GM19099 (cell line): ENCODE results near the gene WDR90.

Experiments used
- POLR2A ChIP-seq: IDR thresholded peaks from 3 replicates; pipeline ENCODE4 v1.6.1; 2011; ENCODE audit warnings: low read depth; ENCODE audit not compliant: insufficient read length; ENCODE audit errors: extremely low read depth

The WDR90 gene

DNA sequence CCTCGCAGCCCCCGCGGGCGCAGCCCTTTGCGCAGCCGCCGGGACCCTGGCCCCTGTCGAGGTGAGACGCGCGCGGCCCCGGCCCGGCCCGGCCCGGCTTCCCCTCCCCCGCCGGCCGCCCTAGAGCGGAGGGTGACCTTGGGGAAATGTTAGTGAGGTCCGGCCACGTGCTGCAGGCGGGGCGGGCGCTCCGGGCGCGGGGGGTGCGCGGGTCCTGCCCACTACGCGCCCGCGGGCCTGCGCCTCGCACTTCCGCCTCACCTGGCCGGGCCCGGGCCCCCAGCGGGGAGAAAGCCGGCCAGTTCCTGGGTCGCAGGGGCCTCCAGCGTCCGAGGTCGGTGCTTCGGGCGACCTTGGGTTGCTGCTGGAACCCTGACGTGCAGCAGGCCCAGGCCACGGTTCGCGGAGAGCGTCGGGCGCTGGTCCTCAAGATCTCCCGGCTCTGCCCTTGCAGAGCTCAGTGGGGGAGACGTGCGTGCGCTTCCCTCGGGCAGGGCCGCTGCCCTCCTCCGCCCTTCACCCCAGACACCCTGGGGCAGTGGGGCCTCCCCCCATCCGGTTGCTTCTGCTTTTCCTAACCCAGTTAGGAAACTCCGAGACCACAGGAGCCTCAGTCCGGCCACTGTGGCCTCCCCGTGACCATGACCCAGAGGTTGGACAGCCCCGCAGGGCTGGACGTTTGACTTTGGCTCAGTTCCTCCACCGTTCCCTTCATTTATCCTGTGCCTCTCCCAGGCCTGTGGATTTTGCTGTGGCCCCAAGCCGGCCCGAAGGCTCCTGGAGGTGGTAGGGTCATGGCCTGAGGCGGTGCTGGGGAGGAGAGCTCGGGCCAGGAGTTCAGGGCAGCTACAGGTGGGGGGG is 6.7 kb upstream of the WDR90 start:
- peak; percentile 43 for TF ChIP-seq POLR2A

DNA sequence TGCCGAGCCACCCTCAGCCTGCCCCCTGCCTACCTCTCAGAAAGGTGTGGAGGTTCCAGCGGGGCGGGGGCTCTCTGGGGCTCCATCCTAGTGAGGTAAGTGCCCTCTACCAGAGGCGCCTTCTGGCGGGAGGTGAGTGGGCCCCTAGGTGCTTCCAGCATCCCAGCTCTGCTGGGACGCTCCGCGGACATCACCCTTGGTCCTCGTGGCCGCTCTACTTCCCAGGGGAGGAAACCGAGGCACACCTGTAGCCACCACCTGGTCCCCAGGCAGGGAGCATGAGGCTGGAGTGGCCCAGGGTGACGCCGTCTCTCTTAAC is 6.2 kb upstream of the WDR90 start:
- TF ChIP-seq POLR2A = no peak

DNA sequence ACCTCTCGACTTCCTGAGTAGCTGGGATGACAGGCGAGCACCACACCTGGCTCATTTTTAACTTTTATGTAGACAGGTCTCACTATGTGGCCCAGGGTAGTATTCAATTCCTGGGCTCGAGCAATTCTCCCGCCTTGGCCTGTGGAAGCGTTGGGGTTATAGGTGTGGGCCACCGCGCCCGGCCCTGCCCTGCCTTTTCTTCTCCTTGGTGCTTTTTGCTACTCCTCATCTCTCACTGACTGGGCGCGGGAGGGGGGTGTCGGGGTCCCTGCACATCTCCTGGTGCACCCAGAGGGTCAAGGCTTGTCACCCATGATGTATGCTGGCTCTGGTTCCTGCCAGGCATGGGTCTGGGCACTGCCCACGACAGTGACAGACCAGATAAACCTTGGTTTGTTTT is 4.6 kb upstream of the WDR90 start:
- TF ChIP-seq POLR2A = no peak

DNA sequence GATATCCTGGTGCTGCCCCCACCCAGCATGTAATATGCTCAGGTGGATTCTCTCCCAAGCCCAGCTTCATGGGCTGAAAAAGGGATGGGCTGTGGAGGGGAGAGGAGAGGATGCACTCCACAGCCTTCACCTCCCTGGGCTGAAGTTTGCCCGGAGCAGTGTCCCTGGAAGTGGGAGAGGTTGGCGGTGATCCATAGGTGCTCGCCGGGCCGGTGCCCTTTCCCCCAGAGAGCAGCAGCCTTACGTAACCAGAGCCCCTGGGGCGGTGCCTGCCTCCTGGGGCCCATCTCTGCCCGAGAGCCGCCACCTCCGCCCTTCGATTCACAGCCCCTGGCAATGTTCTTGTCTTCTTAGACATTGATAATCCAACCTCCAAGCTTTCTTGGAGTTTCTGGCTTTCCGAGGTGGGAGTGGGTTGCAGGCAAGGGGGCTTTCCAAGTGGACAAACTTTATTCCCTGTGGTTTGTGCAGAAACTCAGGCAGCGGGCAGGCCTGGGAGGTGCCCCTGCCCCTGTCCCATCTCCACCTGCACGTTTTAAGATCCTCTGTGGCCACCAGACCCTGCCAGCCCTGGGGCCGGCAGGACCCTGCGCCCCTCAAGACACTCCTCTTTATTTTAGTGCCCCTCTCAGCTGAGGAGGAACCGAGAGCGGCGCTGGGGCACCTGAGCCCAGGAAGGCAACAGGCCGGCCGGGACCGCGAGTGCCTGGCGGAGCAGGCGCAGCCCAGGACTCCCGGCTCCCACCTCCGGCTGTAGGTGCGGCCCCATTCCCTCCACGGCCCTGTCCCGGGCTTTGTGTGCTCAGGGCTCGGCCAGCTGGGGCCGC is 3.1 kb upstream of the WDR90 start:
- no peak for TF ChIP-seq POLR2A

DNA sequence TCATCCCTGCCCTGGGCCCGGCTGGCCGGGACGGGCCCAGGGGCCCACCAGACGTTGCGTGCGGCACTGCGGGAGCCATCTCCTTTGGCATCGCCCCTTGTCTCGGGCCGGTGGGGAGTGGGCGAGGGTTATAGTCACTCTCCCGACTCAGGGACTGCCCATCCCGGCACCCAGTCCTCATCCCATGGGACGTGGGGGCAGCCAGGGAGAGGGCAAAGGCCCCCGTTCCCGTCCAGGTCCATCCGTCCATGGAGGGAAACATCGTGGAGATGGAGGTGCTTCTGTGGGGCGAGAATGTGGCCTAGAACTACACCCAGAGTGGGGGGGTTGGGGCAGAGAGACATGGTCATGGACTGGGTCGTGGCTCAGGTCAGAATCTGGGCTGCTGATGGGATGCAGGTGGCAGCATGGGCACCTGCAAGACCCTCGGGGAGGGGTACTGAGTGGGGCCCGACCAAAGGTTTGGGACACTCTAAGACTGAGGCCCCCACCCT is 2.4 kb upstream of the WDR90 start:
- TF ChIP-seq POLR2A = no peak

DNA sequence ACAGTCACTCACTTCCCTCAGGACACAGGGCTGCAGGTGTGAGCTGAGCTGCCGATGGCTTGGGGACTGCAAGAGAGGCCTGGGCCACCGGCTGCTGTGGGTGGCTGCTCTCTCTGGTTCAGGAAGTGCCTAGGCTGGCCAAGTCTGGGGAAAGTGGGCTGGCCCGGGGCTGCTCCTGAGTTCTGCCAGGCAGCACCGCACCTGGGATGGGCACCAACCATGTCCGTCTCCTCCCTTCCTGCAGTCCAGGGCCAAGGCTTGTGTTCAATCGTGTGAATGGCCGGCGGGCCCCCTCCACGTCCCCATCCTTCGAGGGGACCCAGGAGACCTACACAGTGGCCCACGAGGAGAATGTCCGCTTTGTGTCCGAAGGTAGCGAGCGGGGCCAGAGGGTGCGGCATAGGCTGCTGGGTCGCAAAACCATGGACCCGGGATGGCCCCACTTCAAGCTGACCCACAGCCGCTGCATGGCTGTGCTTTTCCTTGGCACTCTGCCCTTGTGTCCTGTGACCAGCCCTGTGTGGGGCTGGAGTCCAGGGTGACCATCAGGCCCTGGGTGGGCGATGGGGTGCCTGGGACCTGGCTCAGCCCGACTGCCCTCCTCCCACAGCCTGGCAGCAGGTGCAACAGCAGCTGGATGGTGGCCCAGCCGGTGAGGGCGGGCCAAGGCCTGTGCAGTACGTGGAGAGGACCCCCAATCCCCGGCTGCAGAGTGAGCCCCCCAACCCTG is 1.8 kb upstream of the WDR90 start:
- TF ChIP-seq POLR2A = peak; percentile 17

DNA sequence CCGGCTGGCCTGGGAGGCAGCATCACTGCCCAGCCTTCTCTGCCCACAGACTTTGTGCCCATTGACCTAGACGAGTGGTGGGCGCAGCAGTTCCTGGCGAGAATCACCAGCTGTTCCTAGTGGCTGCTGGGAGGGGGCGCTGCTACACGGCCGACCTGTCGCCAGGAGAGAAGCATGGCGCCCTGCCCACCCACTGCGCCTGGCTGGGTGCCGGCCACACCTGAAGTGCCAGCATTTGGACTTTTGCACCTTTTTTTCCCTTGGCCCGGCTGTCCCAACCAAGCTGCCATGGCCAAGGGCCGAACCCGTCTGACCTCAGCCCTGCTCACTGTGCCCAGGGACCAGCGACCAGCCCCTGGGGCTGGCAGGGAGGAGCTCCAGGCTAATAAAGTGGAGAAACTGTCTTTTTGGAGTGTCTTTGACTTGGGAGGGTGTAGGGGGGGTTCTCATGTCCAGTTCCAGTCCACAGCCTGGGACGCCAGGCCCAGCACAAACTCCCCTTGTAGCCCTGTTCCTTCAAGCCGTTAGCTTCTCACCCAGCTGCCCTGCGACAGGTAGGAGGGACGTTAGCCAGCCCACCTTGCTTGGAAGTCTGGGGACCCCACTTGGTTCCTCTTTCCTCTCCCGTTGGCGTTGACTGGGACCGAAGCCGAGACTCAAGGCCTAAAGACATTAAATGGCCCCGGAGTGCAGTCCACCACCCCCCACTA is 939 bp upstream of the WDR90 start:
- no peak for TF ChIP-seq POLR2A

DNA sequence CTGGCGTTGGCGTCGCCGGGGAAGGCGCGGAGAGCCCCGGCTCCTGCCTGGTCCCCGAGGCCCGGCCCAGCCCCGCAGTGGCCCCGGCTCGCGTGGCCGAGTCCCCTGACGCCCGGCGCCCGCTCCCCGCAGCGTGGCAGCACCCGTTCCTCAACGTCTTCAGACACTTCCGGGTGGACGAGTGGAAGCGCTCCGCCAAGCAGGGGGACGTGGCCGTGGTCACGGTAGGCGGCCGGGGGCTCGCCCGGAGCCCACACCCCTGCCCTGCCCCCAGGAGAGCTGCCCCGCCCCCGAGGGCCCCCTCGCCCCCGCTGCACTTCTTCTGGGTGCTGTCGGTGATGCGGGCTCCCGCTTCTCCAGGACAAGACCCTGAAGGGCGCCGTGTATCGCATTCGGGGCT is 466 bp downstream of the WDR90 start:
- no peak for TF ChIP-seq POLR2A

DNA sequence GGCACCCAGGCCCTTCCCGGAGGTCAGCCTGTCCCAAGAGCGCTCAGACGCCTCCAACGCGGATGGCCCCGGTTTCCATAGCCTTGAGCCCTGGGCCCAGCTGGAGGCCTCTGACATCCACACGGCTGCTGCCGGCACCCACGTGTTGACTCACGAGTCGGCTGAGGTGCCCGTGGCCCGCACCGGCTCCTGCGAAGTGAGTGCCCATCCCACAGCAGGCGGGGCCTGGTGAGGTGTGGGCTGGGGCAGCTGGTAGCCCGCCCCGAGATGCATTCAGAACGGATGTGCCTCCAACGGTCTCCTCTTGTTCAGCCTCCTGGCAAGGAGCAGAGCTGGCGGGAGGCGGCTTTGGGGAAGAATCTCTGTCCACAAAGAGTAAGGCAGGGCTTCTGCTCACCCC is 2.7 kb downstream of the WDR90 start:
- TF ChIP-seq POLR2A = no peak

DNA sequence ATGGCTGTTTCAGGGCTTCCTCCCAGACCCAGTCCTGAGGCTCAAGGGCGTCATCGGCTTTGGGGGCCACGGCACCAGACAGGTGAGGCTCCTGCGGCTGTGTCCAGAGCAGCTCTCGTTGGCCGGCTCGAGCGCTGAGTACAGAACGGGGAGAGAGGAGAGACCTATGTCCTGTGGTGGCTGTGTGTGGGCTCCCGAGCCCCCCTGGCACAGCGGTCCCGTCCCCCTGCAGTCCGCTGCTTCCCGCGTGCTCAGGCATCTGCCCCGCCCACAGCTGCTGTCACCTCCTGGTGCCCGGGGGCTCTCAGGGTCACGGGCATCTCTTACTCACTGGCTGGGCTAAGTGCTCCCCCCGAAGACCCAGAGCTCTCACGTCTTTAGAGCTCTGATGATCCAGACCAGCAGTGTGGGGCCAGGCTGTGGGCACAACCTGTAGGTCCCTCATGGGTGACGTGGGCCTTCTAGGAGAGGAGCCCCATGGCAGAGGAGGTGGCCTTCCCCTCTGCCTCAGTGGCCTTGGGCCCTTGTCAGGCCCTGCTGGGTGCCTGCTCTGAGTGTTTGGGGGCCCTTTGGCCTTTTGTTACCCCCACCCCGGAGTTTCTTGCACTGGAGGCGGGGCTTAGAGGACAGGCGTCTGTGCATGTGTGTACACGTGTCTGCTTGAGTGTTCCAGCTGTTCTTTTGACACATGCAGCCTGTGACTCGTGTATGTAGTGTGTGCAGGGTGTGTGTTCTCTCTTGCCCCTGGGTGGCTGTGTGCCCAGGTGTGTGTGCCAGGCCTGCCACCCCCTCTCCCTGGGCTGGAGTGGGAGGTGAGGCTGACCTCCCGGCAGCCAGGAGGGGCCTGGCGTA is 3.5 kb downstream of the WDR90 start:
- TF ChIP-seq POLR2A = no peak

DNA sequence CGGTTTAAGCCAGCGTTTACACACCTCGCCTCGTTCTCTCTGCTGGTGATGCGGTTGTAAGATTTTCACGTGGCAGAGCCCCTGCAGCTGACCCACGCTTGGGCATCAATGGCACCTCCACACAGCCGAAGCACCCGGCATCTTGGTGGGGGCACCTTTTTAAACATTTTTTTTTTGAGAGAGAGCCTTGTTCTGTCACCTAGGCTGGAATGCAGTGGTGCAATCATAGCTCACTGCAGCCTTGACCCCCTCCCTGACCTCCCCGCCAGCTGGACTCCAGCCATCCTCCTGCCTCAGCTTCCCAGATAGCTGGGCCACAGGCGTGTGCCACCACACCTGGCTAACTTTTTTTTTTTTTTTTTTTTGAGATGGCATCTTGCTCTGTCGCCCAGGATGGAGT is 4.9 kb downstream of the WDR90 start:
- no peak for TF ChIP-seq POLR2A

DNA sequence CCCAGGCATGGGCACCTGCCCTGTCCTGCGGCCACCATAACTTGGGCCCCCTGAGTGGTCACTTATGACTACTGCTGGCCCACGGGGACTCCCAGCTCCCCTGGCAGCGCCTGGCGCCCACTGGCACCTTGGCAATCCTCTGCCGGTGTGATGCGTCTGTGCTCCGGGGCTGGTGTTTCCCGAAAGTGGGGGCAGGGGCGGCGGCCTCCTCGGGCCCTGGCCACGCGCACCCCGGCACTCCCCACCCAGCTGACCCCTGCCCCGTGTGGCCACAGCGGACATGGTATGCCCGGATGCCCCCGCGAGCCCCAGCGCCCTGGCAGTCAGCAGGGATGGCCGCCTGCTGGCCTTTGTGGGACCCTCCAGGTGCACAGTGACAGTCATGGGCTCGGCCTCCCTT is 8.3 kb downstream of the WDR90 start:
- no peak for TF ChIP-seq POLR2A

DNA sequence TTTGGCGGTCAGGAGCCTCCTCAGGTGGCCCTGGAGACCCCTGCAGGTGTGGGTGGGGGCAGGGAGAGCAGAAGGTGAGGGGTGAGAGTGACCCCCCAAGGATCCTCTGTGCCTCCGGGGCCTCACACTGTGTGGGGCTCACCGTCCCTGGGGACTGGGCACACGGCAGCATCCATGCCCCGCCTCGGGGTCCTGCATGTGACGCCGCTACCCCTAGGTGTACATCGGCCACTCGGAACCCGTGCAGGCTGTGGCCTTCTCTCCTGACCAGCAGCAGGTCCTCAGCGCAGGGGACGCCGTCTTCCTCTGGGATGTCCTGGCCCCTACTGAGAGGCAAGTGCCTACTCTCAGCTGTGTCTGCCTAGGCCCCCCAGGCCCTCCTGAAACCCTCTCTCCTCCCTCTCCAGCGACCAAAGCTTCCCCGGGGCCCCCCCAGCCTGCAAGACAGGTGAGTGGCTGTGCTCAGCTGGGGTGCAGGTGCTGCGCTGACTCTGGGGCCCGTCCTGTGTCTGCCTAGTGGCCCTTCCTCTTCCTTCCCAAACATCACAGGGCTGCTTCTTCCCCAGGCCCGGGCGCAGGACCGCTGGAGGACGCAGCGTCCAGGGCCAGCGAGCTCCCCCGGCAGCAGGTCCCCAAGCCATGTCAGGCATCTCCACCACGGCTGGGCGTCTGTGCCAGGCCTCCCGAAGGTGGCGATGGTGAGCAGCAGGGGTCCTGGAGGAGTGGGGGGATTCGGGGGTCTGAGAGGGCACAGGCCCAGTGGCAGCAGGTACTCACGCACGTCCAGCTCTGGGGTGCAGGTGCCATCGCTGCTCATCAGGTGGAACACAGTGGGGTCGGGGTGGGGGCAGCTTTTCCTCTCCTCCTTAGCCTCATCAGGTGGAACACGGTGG is 9.8 kb downstream of the WDR90 start:
- no peak for TF ChIP-seq POLR2A
